ENCODE measurements around the gene NFATC3. TPM values are rescaled to one million over a fixed set of nuclear protein-coding genes. Genes with fewer than 3 reads are reported as not detected.
A peak's percentile ranks its signal among the peaks of the same experiment; 100 is the strongest.

NFATC3 gene
- total RNA-seq, 2 donors from 2014 or later = 27.4 to 30.1 TPM

- H3K36me3 ChIP-seq (ENCODE audit: control insufficient read depth, insufficient read depth, low read length) = peaks cover 26% of the 10 kb centered on the region
- no peak overlapping the region for H3K4me3 ChIP-seq (ENCODE audit: low read length)
- no peaks in the 10 kb centered on the region for H3K9me3 ChIP-seq (ENCODE audit: control insufficient read depth, low read length)
- no peak overlapping the region for H3K9ac ChIP-seq (ENCODE audit: extremely low read depth, low read length, poor library complexity, severe bottlenecking)
- peaks cover 2% of the 10 kb centered on the region for H3K4me1 Mint-ChIP-seq
- 85 to 88% methylated on average over 3 to 4 of the region's 4 CpGs for WGBS, 2 experiments (ENCODE audit: insufficient coverage in 1 of 2, insufficient read length in 1 of 2)
- no peaks in the 10 kb centered on the region for H3K27me3 Mint-ChIP-seq (ENCODE audit: insufficient read depth)
- H3K27me3 ChIP-seq (ENCODE audit: control insufficient read depth, insufficient read depth, low read length, poor library complexity, severe bottlenecking) = no peaks in the 10 kb centered on the region
- no peak overlapping the region for H3K4me3 Mint-ChIP-seq
- H3K36me3 Mint-ChIP-seq (ENCODE audit: low read depth) = peaks cover 21% of the 10 kb centered on the region
- TF ChIP-seq CTCF (conservative IDR thresholded peaks at IDR 0.05) = no peak
- no peak for DNase-seq
- no peak overlapping the region for H3K27ac ChIP-seq (ENCODE audit: low read depth, low read length)
- no peaks in the 10 kb centered on the region for H3K9me3 Mint-ChIP-seq
- H3K27ac Mint-ChIP-seq = no peak overlapping the region
- no peaks in the 10 kb centered on the region for H3K4me1 ChIP-seq (ENCODE audit: control insufficient read depth, insufficient read depth, low read length)
Measured at GRCh38 chr16:68226116-68226515, 140.9 kb downstream of the NFATC3 start.

- Histone ChIP-seq H3K27ac (ENCODE audit: low read depth, low read length) (no peak overlapping the region), H3K4me1 (ENCODE audit: control insufficient read depth, insufficient read depth, low read length) (no peaks in the 10 kb centered on the region), H3K4me3 (ENCODE audit: low read length) (no peak overlapping the region), H3K27me3 (ENCODE audit: control insufficient read depth, insufficient read depth, low read length, poor library complexity, severe bottlenecking) (no peaks in the 10 kb centered on the region), H3K9me3 (ENCODE audit: control insufficient read depth, low read length) (no peaks in the 10 kb centered on the region), H3K36me3 (ENCODE audit: control insufficient read depth, insufficient read depth, low read length) (peaks cover 37% of the 10 kb centered on the region), H3K9ac (ENCODE audit: extremely low read depth, low read length, poor library complexity, severe bottlenecking) (no peak overlapping the region)
- Mint-ChIP-seq H3K27me3 (ENCODE audit: insufficient read depth) (no peaks in the 10 kb centered on the region), H3K4me1 (no peaks in the 10 kb centered on the region), H3K36me3 (ENCODE audit: low read depth) (peaks cover 32% of the 10 kb centered on the region), H3K27ac (no peak overlapping the region), H3K4me3 (no peak overlapping the region), H3K9me3 (no peaks in the 10 kb centered on the region)
- WGBS, 2 experiments (ENCODE audit: insufficient coverage in 1 of 2, insufficient read length in 1 of 2) = 94% methylated on average over 2 to 3 of the region's 3 CpGs
- peak; percentile 7 for DNase-seq
- TF ChIP-seq CTCF (conservative IDR thresholded peaks at IDR 0.05) = no peak
Measured at GRCh38 chr16:68227183-68227793, 142.1 kb downstream of the NFATC3 start.

- WGBS, 2 experiments (ENCODE audit: insufficient coverage in 1 of 2, insufficient read length in 1 of 2) = 91% methylated on average over 2 of the region's 2 CpGs; no CpG with 5 or more reads in 1 of the 2 experiments
- peaks cover 44% of the 10 kb centered on the region for H3K36me3 ChIP-seq (ENCODE audit: control insufficient read depth, insufficient read depth, low read length)
- H3K4me3 Mint-ChIP-seq = no peak overlapping the region
- H3K9me3 ChIP-seq (ENCODE audit: control insufficient read depth, low read length) = no peaks in the 10 kb centered on the region
- H3K36me3 Mint-ChIP-seq (ENCODE audit: low read depth) = peaks cover 33% of the 10 kb centered on the region
- no peaks in the 10 kb centered on the region for H3K4me1 ChIP-seq (ENCODE audit: control insufficient read depth, insufficient read depth, low read length)
- no peak for TF ChIP-seq CTCF (conservative IDR thresholded peaks at IDR 0.05)
- H3K27ac ChIP-seq (ENCODE audit: low read depth, low read length) = no peak overlapping the region
- peak; percentile 18 for DNase-seq
- H3K27me3 ChIP-seq (ENCODE audit: control insufficient read depth, insufficient read depth, low read length, poor library complexity, severe bottlenecking) = no peaks in the 10 kb centered on the region
- H3K9me3 Mint-ChIP-seq = no peaks in the 10 kb centered on the region
- H3K4me3 ChIP-seq (ENCODE audit: low read length) = no peak overlapping the region
- no peak overlapping the region for H3K9ac ChIP-seq (ENCODE audit: extremely low read depth, low read length, poor library complexity, severe bottlenecking)
- H3K27me3 Mint-ChIP-seq (ENCODE audit: insufficient read depth) = no peaks in the 10 kb centered on the region
- no peaks in the 10 kb centered on the region for H3K4me1 Mint-ChIP-seq
- H3K27ac Mint-ChIP-seq = no peak overlapping the region
Measured at GRCh38 chr16:68227850-68228553, 142.8 kb downstream of the NFATC3 start.
